ENCODE results near the gene FOXP2.

- TF ChIP-seq CTCF (IDR thresholded peaks at IDR 0.05) (no peak), POLR2A (IDR thresholded peaks at IDR 0.05) (no peak)
These were observed 712 bp downstream of the FOXP2 start for GRCh38 chr7:114415064-114415989.

Data from ovary (tissue), 3 donors.